Natural killer cell treated with Interleukin-12 subunit alpha and Interleukin-12 subunit beta and Interleukin-15 and Interleukin-18, amount 100 ng/mL, for 72 hours (primary cell): Measurements from ENCODE around the gene DNAJC15. TPM values are rescaled to one million over a fixed set of nuclear protein-coding genes. Genes with fewer than 3 reads are reported as not detected.
"Not testable (repeated sequence)": the region's sequence is repeated elsewhere in the genome, so short reads cannot be mapped to it uniquely, and the experiment has no call there.

Experiments used
- ATAC-seq, 2 donors: fragments of 150-1000 bp; cut with Tn5 transposase in 1 of 2; sonication (Bioruptor Pico), chemical (Tn5 transposase) in 1 of 2; 2 replicates each; pipeline ENCODE4 v1.10.0; 2021
- DNase-seq: peaks from one replicate; pipeline ENCODE4 v3.0.0; 2022; ENCODE audit warnings: low spot score
- H3K27ac Mint-ChIP-seq, 2 donors: 1 replicate in 1 of 2; 2 replicates in 1 of 2; pipeline ENCODE4 v1.8.0; 2022; ENCODE audit warnings: mixed read lengths in 2 of 2, mild to moderate bottlenecking in 1 of 2, moderate library complexity in 1 of 2
- H3K27me3 Mint-ChIP-seq, 2 donors: 1 replicate in 1 of 2; 2 replicates in 1 of 2; pipeline ENCODE4 v1.8.0; 2022; ENCODE audit warnings: mixed read lengths in 2 of 2
- H3K36me3 Mint-ChIP-seq: one replicate; pipeline ENCODE4 v1.8.0; 2022; ENCODE audit warnings: mixed read lengths
- H3K4me1 Mint-ChIP-seq, 2 donors: 1 replicate in 1 of 2; 2 replicates in 1 of 2; pipeline ENCODE4 v1.8.0; 2022; ENCODE audit warnings: low read depth in 2 of 2, mixed read lengths in 2 of 2, mild to moderate bottlenecking in 1 of 2
- H3K4me3 Mint-ChIP-seq: one replicate; pipeline ENCODE4 v1.8.0; 2022; ENCODE audit warnings: mixed read lengths
- H3K9me3 Mint-ChIP-seq: 2 replicates; pipeline ENCODE4 v1.8.0; 2022; ENCODE audit warnings: mixed read lengths
- total RNA-seq, 2 donors: library from RNA; stranded (reverse); gene quantifications; one replicate each; pipeline ENCODE4 v1.2.3, GENCODE V29; 2022

The DNAJC15 gene
- total RNA-seq, 2 donors from 2014 or later = 17.6 to 21.0 TPM

- no peaks in the 10 kb centered on the region for H3K36me3 Mint-ChIP-seq
- DNase-seq (no peak), ATAC-seq (no peak)
- H3K4me3 Mint-ChIP-seq = no peak overlapping the region
- no peaks in the 10 kb centered on the region for H3K9me3 Mint-ChIP-seq
- H3K27ac Mint-ChIP-seq = no peak overlapping the region
- H3K4me1 Mint-ChIP-seq = no peaks in the 10 kb centered on the region
- H3K27me3 Mint-ChIP-seq = peaks cover 0 to 3% of the 10 kb centered on the region in 2 donors
These were observed 7.2 kb upstream of the DNAJC15 start for GRCh38 chr13:43016226-43016625.

DNA sequence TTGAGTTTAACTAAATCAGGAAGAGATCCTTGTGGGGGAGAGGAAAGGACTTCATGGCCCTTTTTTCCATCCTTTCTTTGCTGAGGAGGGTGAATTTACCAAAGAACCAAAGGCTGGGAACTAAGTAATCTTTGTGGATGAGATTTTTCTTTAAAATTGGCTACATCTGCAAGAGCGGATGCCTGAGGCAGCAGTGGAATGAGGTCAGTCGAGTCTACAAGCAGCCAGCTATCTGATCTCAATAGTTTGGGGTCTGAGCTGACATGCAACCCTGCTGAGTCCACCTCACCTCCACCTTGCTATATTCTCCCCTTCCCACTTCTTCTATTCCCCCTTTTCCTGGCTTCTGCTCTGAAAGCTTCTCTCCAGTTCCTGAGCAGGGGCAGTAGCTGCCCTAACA lies 3.6 kb upstream of the DNAJC15 start:
- Mint-ChIP-seq H3K4me1 (peaks cover 6 to 11% of the 10 kb centered on the region in 2 donors), H3K27me3 (peaks cover 0 to 3% of the 10 kb centered on the region in 2 donors), H3K27ac (no peak overlapping the region), H3K9me3 (no peaks in the 10 kb centered on the region), H3K4me3 (no peak overlapping the region), H3K36me3 (peaks cover 5% of the 10 kb centered on the region)
- ATAC-seq = no peak
- DNase-seq = no peak

DNA sequence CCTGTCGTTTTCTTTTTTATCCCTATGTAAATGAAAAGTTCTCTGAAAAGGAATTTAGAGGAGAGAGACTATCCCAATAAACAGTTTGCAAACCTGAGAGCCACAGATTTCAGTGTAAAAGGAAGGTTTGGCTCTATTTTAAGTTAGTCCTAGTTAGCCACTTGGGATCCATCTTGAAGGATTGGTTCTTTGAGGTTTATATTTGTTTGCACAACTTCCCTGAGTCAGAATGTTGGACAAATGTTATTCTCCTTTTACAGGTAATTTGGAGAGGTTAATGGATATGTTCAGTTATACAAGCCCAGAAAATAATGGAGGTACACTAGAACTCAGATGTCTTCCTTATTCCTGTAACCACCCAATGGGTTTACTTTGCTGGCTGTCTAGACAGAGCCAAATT lies 2.6 kb upstream of the DNAJC15 start:
- ATAC-seq = no peak
- no peak overlapping the region for H3K27ac Mint-ChIP-seq
- no peak overlapping the region for H3K4me3 Mint-ChIP-seq
- peaks cover 12 to 16% of the 10 kb centered on the region in 2 donors for H3K4me1 Mint-ChIP-seq
- no peak for DNase-seq
- H3K9me3 Mint-ChIP-seq = no peaks in the 10 kb centered on the region
- peaks cover 0 to 1% of the 10 kb centered on the region in 2 donors for H3K27me3 Mint-ChIP-seq
- peaks cover 5% of the 10 kb centered on the region for H3K36me3 Mint-ChIP-seq

GRCh38 chr13:43021926-43022670 lies 1.3 kb upstream of the DNAJC15 start:
- H3K9me3 Mint-ChIP-seq = no peaks in the 10 kb centered on the region
- DNase-seq (no peak), ATAC-seq (no peak)
- H3K27ac Mint-ChIP-seq = no peak overlapping the region
- peaks cover 12 to 19% of the 10 kb centered on the region in 2 donors for H3K4me1 Mint-ChIP-seq
- H3K27me3 Mint-ChIP-seq = no peaks in the 10 kb centered on the region
- H3K36me3 Mint-ChIP-seq = peaks cover 5% of the 10 kb centered on the region
- no peak overlapping the region for H3K4me3 Mint-ChIP-seq

DNA sequence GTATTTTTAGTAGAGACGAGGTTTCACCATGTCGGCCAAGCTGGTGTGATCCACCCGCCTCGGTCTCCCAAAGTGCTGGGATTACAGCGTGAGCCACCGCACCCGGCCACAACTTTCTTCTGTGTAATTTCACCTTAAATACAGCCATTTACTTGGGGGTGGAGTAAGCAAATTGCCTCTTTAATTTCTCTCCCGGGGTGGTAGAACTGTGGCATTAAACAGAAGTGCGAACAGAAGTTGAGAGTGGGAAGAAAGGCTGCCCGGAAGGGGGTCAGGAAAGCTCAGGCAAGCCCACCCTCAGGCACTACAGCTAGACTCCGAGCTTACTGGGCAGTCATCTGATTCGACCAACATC lies 475 bp upstream of the DNAJC15 start:
- DNase-seq = no peak
- H3K4me1 Mint-ChIP-seq = peaks cover 12 to 19% of the 10 kb centered on the region in 2 donors
- H3K4me3 Mint-ChIP-seq = peak overlapping the region; percentile 99
- no peak for ATAC-seq
- peak overlapping the region; percentile 95 to 99 for H3K27ac Mint-ChIP-seq
- no peaks in the 10 kb centered on the region for H3K9me3 Mint-ChIP-seq
- H3K27me3 Mint-ChIP-seq = no peaks in the 10 kb centered on the region
- peaks cover 5% of the 10 kb centered on the region for H3K36me3 Mint-ChIP-seq

DNA sequence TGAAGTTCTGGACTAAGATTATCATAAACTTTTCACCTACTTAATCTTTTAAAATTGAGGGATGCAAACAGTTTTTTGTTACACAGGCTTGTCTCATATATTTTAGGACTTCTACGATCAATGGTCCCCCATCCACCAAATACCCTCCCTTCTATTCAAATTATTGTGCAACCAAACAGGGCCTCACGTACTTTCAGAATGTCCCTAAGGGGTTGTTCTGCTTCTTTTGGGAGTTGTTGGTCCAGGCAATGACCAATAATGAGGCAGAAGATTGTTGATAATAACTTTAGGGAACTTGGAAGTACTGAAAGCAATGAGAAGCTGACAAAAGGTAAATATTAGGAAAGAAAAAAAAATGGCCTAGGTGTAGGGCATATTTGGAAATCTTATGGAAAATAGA lies 2.9 kb downstream of the DNAJC15 start:
- Mint-ChIP-seq H3K4me1 (peaks cover 28 to 33% of the 10 kb centered on the region in 2 donors), H3K9me3 (no peaks in the 10 kb centered on the region), H3K27me3 (no peaks in the 10 kb centered on the region), H3K27ac (no peak overlapping the region), H3K36me3 (peaks cover 17% of the 10 kb centered on the region), H3K4me3 (no peak overlapping the region)
- DNase-seq (no peak), ATAC-seq (no peak)

- peaks cover 19% of the 10 kb centered on the region for H3K36me3 Mint-ChIP-seq
These were observed 7.2 kb downstream of the DNAJC15 start for GRCh38 chr13:43030548-43030947.

GRCh38 chr13:43031881-43032280 lies 8.5 kb downstream of the DNAJC15 start:
- Mint-ChIP-seq H3K27me3 (no peaks in the 10 kb centered on the region), H3K36me3 (peaks cover 19% of the 10 kb centered on the region), H3K9me3 (peaks cover 3% of the 10 kb centered on the region), H3K4me3 (no peak overlapping the region), H3K4me1 (peaks cover 28 to 39% of the 10 kb centered on the region in 2 donors), H3K27ac (no peak overlapping the region)
- no peak for DNase-seq
- no peak for ATAC-seq

More at GRCh38 chr13:43030548-43030947, 7.2 kb downstream of the DNAJC15 start:
- H3K27ac Mint-ChIP-seq = peak overlapping the region in 1 of 2 donors; percentile 5
- H3K27me3 Mint-ChIP-seq = no peaks in the 10 kb centered on the region
- peaks cover 30 to 39% of the 10 kb centered on the region in 2 donors for H3K4me1 Mint-ChIP-seq
- H3K9me3 Mint-ChIP-seq = peaks cover 3% of the 10 kb centered on the region
- DNase-seq (no peak), ATAC-seq (no peak)
- no peak overlapping the region for H3K4me3 Mint-ChIP-seq

GRCh38 chr13:43033038-43033437 lies 9.7 kb downstream of the DNAJC15 start:
- no peak for ATAC-seq
- H3K9me3 Mint-ChIP-seq = peaks cover 3% of the 10 kb centered on the region
- H3K4me1 Mint-ChIP-seq = peaks cover 32 to 39% of the 10 kb centered on the region in 2 donors
- no peaks in the 10 kb centered on the region for H3K27me3 Mint-ChIP-seq
- H3K27ac Mint-ChIP-seq = no peak overlapping the region
- no peak overlapping the region for H3K4me3 Mint-ChIP-seq
- peaks cover 18% of the 10 kb centered on the region for H3K36me3 Mint-ChIP-seq
- no peak for DNase-seq

DNA sequence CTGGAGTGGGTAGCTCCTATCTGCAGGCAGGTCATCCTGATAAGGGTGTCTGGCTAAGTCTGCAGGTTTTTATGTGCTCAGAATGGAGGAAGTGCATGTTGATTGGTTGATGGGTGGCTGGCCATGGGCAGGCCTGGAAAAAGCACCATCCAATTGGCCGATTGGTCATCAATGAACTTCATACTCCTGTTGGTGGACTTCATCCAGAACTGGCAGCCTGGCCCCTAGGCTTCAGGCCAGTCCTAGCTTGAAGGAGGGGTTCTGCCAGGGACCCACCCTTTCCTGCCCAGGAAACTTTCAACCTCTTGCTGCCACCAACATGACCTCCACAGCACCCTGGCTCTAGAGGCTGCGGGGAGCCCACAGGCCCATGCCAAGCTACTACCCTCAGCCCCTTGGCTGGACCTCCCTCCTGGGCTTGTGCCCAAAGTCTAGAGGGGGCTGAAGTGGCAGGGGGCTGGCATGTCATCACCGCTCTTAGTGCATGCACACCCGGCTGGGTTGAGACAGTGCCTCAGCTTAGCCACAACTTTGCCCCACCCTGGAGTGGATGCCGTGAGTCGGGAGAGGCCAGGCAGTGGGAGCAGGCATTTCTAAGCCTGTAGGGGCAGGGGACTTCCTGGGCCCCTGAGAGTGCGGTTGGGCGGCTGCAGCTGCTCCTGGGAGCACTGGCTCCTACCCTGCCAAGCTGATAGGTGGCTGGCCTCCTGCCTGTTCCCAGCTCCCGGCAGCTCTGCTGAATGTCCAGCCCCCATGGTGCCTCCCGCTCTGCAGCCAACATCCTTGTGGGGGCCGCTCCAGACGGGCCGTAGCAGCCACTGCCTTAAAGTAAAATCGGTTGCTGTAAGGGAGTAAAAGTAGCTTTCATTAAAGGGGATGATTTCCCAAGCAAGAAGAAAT lies 13.2 kb downstream of the DNAJC15 start:
- H3K27ac Mint-ChIP-seq = no peak overlapping the region
- no peaks in the 10 kb centered on the region for H3K27me3 Mint-ChIP-seq
- peaks cover 6% of the 10 kb centered on the region for H3K36me3 Mint-ChIP-seq
- ATAC-seq = no peak
- peaks cover 26 to 37% of the 10 kb centered on the region in 2 donors for H3K4me1 Mint-ChIP-seq
- peaks cover 3% of the 10 kb centered on the region for H3K9me3 Mint-ChIP-seq
- DNase-seq = no peak
- no peak overlapping the region for H3K4me3 Mint-ChIP-seq

DNA sequence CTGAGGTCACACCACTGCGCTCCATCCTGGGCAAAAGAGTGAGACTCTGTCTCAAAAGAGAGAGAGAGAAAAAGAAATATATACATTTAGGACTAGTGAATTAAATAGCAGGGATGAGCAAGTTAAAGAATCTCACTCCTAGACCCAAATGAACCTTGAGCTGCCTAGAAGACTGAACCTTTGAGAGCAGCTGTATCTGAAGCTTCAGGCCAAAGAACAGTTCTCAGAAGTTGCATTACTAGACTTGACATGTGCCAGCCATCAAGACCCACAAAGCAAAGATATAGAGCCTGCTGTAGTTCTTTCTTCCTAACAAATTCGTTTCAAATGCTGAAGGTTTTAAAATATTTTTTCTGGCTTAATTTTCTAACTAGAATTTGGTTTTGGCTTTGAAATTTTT lies 16.6 kb downstream of the DNAJC15 start:
- H3K27me3 Mint-ChIP-seq = no peaks in the 10 kb centered on the region
- peaks cover 34 to 50% of the 10 kb centered on the region in 2 donors for H3K4me1 Mint-ChIP-seq
- peaks cover 3% of the 10 kb centered on the region for H3K36me3 Mint-ChIP-seq
- ATAC-seq (no peak), DNase-seq (no peak)
- no peak overlapping the region for H3K4me3 Mint-ChIP-seq
- H3K9me3 Mint-ChIP-seq = peaks cover under 1% of the 10 kb centered on the region
- H3K27ac Mint-ChIP-seq = peak overlapping the region in 1 of 2 donors; percentile 24

- DNase-seq, H3K27me3 Mint-ChIP-seq, ATAC-seq, H3K27ac Mint-ChIP-seq, H3K4me3 Mint-ChIP-seq, H3K36me3 Mint-ChIP-seq, H3K9me3 Mint-ChIP-seq: not testable (repeated sequence)
- peaks cover 38 to 56% of the 10 kb centered on the region in 2 donors for H3K4me1 Mint-ChIP-seq
These were observed 17.4 kb downstream of the DNAJC15 start for GRCh38 chr13:43040581-43041368.

DNA sequence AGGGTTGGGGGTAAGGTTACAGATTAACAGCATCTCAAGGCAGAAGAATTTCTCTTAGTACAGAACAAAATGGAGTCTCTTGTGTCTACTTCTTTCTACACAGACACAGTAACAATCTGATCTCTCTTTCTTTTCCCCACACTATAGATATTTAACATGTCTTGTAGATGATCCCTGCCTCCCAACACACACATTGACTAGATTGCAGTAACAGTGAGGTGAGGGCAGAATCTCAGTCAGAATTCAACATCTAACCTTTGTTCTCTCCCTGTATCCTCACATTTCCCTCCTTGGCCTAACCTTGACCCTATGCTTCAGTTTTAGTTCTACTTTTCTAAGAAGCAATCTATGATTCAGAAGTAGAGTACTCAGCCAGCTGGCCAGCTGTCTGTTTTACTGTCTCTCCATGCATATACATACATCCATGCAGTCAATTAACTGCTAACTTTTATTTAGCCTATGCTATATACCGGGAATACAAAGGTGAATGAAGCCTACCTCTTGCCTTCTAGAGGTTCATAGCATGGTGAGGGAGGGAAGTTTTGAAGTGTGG lies 18.1 kb downstream of the DNAJC15 start:
- Mint-ChIP-seq H3K9me3 (peaks cover 2% of the 10 kb centered on the region), H3K27ac (peak overlapping the region in 1 of 2 donors; percentile 13), H3K4me3 (no peak overlapping the region), H3K27me3 (no peaks in the 10 kb centered on the region), H3K36me3 (no peaks in the 10 kb centered on the region), H3K4me1 (peaks cover 44 to 60% of the 10 kb centered on the region in 2 donors)
- no peak for DNase-seq
- ATAC-seq = peak in 1 of 2 donors; percentile 35
